ENCODE measurements around the gene RSPH1.

- TF ChIP-seq CEBPB (IDR thresholded peaks at IDR 0.05; ENCODE audit: low read depth, low read length) (no peak), POLR2A (IDR thresholded peaks at IDR 0.05; ENCODE audit: low read depth, low read length) (no peak), CTCF (conservative IDR thresholded peaks at IDR 0.05; ENCODE audit: low read depth, low read length) (no peak), FOS (IDR thresholded peaks at IDR 0.05; ENCODE audit: low read depth, low read length) (no peak), CHD1 (IDR thresholded peaks at IDR 0.05; ENCODE audit: low read depth, low read length) (no peak), NFE2L2 (IDR thresholded peaks at IDR 0.05; ENCODE audit: low read depth, low read length) (no peak), SMC3 (IDR thresholded peaks at IDR 0.05; ENCODE audit: low read depth, low read length) (no peak), MAZ (IDR thresholded peaks at IDR 0.05; ENCODE audit: borderline replicate concordance, low read depth, low read length) (no peak), RAD21 (IDR thresholded peaks at IDR 0.05; ENCODE audit: low read length) (no peak), MAFK (IDR thresholded peaks at IDR 0.05; ENCODE audit: low read depth, low read length) (no peak), BHLHE40 (IDR thresholded peaks at IDR 0.05; ENCODE audit: low read depth, low read length) (no peak), RCOR1 (IDR thresholded peaks at IDR 0.05; ENCODE audit: insufficient replicate concordance, low read length) (no peak), MXI1 (IDR thresholded peaks at IDR 0.05; ENCODE audit: borderline replicate concordance, low read depth, low read length) (no peak), USF2 (IDR thresholded peaks at IDR 0.05; ENCODE audit: low read depth, low read length) (no peak)
These were observed 2.6 kb downstream of the RSPH1 start for GRCh38 chr21:42493109-42494060.

Measured in IMR-90 (cell line).